ENCODE data around the gene FAM222A. TPM values are rescaled to one million over a fixed set of nuclear protein-coding genes. Genes with fewer than 3 reads are reported as not detected.

FAM222A gene
- polyA plus RNA-seq, 1 donor (not counting 4 experiments of a cell fraction or from before 2014, with no cell fraction given) = 0.05 TPM

DNA sequence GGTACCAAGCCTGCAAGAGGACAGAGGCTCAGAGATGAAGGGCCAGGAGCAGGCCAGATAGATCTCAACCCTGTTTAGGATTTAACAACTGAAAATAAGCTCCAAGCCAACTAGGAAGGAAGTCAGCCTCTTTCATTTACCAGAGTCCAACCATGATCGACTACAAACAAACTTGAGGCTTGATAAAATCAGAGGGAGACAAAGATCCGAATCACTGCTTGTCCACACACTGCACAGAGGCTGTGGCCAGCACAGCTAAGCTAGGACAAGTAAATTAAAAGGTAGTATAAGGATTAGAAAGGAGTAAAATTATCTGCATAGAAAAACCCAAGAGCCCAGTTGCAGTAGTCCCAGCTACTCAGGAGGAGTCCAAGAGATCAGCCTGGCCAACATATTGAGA, 40.3 kb downstream of the FAM222A start:
- Histone ChIP-seq H3K79me2 (ENCODE audit: control insufficient read depth, insufficient read depth, low read length) (no peaks in the 10 kb centered on the region), H3K4me2 (ENCODE audit: control insufficient read depth, extremely low read depth, insufficient read depth, low read depth, low read length) (no peak overlapping the region), H4K20me1 (ENCODE audit: control insufficient read depth, extremely low read depth, insufficient read depth, low read length) (no peaks in the 10 kb centered on the region), H3K9ac (ENCODE audit: control insufficient read depth, extremely low read depth, insufficient read depth, low read length) (no peak overlapping the region), H2AFZ (ENCODE audit: control insufficient read depth, low read length) (no peak overlapping the region), H3K4me3 (ENCODE audit: control insufficient read depth in 2 of 3, extremely low read depth in 1 of 3, insufficient read depth in 2 of 3, low read depth in 1 of 3, low read length in 3 of 3) (no peak overlapping the region), H3K27me3 (ENCODE audit: control insufficient read depth, extremely low read depth, insufficient read depth, low read length) (no peaks in the 10 kb centered on the region), H3K36me3 (ENCODE audit: control insufficient read depth in 2 of 2, extremely low read depth in 1 of 2, insufficient read depth in 2 of 2, low read length in 2 of 2) (no peaks in the 10 kb centered on the region), H3K9me1 (ENCODE audit: control insufficient read depth, extremely low read depth, insufficient read depth, low read length) (no peaks in the 10 kb centered on the region), H3K27ac (ENCODE audit: control insufficient read depth, insufficient read depth, low read length) (no peak overlapping the region), H3K9me3 (ENCODE audit: control insufficient read depth, low read depth, low read length) (peaks cover 2% of the 10 kb centered on the region), H3K4me1 (ENCODE audit: control insufficient read depth, extremely low read depth, insufficient read depth, low read length) (no peaks in the 10 kb centered on the region)
- no peak for TF ChIP-seq EZH2 (IDR thresholded peaks at IDR 0.05; ENCODE audit: low read length)
- TF ChIP-seq, protein P1, sequence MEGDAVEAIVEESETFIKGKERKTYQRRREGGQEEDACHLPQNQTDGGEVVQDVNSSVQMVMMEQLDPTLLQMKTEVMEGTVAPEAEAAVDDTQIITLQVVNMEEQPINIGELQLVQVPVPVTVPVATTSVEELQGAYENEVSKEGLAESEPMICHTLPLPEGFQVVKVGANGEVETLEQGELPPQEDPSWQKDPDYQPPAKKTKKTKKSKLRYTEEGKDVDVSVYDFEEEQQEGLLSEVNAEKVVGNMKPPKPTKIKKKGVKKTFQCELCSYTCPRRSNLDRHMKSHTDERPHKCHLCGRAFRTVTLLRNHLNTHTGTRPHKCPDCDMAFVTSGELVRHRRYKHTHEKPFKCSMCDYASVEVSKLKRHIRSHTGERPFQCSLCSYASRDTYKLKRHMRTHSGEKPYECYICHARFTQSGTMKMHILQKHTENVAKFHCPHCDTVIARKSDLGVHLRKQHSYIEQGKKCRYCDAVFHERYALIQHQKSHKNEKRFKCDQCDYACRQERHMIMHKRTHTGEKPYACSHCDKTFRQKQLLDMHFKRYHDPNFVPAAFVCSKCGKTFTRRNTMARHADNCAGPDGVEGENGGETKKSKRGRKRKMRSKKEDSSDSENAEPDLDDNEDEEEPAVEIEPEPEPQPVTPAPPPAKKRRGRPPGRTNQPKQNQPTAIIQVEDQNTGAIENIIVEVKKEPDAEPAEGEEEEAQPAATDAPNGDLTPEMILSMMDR (optimal IDR thresholded peaks at IDR 0.05 in 1 of 3, IDR thresholded peaks at IDR 0.05 in 1 of 3, conservative IDR thresholded peaks at IDR 0.05 in 1 of 3; ENCODE audit: extremely low read depth in 1 of 3, insufficient read depth in 2 of 3, low read length in 3 of 3) = no peak
- DNase-seq (ENCODE audit: low read depth, low spot score) = no peak
- dilution Hi-C loops (cut with MboI; ENCODE audit: extremely low pct_ligation_motif_present, low sequenced_read_pairs) = no loop called here
- FAIRE-seq = no peak

DNA sequence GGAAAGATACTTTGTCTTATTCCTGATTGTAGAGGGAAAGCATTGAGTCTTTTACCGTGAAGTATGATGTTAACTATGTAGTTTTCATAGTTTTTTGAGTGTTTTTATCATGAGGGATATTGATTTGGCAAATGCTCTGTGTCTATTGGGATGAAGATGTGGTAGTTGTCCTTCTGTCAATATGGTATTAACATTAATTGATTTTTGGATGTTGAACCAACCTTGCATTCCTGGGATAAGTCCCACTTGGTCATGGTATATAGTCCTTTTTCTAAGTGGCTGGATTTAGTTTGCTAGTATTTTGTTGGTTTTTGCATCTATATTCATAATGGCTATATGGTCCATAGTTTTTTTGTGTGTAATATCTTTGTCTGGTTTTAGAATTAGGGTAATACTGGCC, 42.8 kb downstream of the FAM222A start:
- H3K9me3 ChIP-seq (ENCODE audit: control insufficient read depth, low read depth, low read length) = peaks cover 2% of the 10 kb centered on the region
- dilution Hi-C loops (cut with MboI; ENCODE audit: extremely low pct_ligation_motif_present, low sequenced_read_pairs) = no loop called here
- no peaks in the 10 kb centered on the region for H3K27me3 ChIP-seq (ENCODE audit: control insufficient read depth, extremely low read depth, insufficient read depth, low read length)
- no peaks in the 10 kb centered on the region for H3K9me1 ChIP-seq (ENCODE audit: control insufficient read depth, extremely low read depth, insufficient read depth, low read length)
- no peak overlapping the region for H3K27ac ChIP-seq (ENCODE audit: control insufficient read depth, insufficient read depth, low read length)
- H3K79me2 ChIP-seq (ENCODE audit: control insufficient read depth, insufficient read depth, low read length) = no peaks in the 10 kb centered on the region
- no peaks in the 10 kb centered on the region for H4K20me1 ChIP-seq (ENCODE audit: control insufficient read depth, extremely low read depth, insufficient read depth, low read length)
- no peaks in the 10 kb centered on the region for H3K36me3 ChIP-seq (ENCODE audit: control insufficient read depth in 2 of 2, extremely low read depth in 1 of 2, insufficient read depth in 2 of 2, low read length in 2 of 2)
- no peak overlapping the region for H3K4me2 ChIP-seq (ENCODE audit: control insufficient read depth, extremely low read depth, insufficient read depth, low read depth, low read length)
- no peak overlapping the region for H3K9ac ChIP-seq (ENCODE audit: control insufficient read depth, extremely low read depth, insufficient read depth, low read length)
- no peak overlapping the region for H2AFZ ChIP-seq (ENCODE audit: control insufficient read depth, low read length)
- DNase-seq (ENCODE audit: low read depth, low spot score) (no peak), FAIRE-seq (no peak)
- no peaks in the 10 kb centered on the region for H3K4me1 ChIP-seq (ENCODE audit: control insufficient read depth, extremely low read depth, insufficient read depth, low read length)
- H3K4me3 ChIP-seq (ENCODE audit: control insufficient read depth in 2 of 3, extremely low read depth in 1 of 3, insufficient read depth in 2 of 3, low read depth in 1 of 3, low read length in 3 of 3) = no peak overlapping the region
- TF ChIP-seq EZH2 (IDR thresholded peaks at IDR 0.05; ENCODE audit: low read length) = no peak
- TF ChIP-seq, protein P1 (optimal IDR thresholded peaks at IDR 0.05 in 1 of 3, IDR thresholded peaks at IDR 0.05 in 1 of 3, conservative IDR thresholded peaks at IDR 0.05 in 1 of 3; ENCODE audit: extremely low read depth in 1 of 3, insufficient read depth in 2 of 3, low read length in 3 of 3) = no peak

All from keratinocyte (primary cell).